OCI-LY7 (cell line): ENCODE data around the gene MT1A. TPM values are rescaled to one million over a fixed set of nuclear protein-coding genes. Genes with fewer than 3 reads are reported as not detected.
"Not testable (repeated sequence)": the region's sequence is repeated elsewhere in the genome, so short reads cannot be mapped to it uniquely, and the experiment has no call there.

Source experiments
- BruUV-seq: library from RNA; stranded (reverse); fragments of 400-500 nt; replicated peaks from 2 replicates; lab custom pipeline; 2021; lab: Mats Ljungman, UMichigan
- CTCF ChIA-PET: fragments of 300-600 bp; sonication (Branson Sonifier 250); formaldehyde crosslinking; loops from one replicate; lab custom pipeline; 2022; ENCODE audit warnings: antibody characterized with exemption; ENCODE audit not compliant: unreplicated experiment; lab: Charles Lee
- POLR2A ChIA-PET: fragments of 300-600 bp; sonication (Branson Sonifier 250); formaldehyde crosslinking; loops from one replicate; lab custom pipeline; 2022; ENCODE audit warnings: antibody characterized with exemption; lab: Charles Lee
- DNase-seq: peaks from one replicate; pipeline ENCODE4 v3.0.0-alpha.2; 2015; ENCODE audit warnings: low spot score
- H2AFZ ChIP-seq: fragments of 200-600 bp; sonication (generic), shearing (Covaris generic); 2 replicates; pipeline ENCODE4 v1.6.1; 2014; ENCODE audit warnings: mild to moderate bottlenecking, antibody characterized with exemption, low read length, moderate library complexity
- H3K27ac ChIP-seq: fragments of 200-600 bp; sonication (generic); 2 replicates; pipeline ENCODE4 v1.5.1; 2014; ENCODE audit warnings: mixed run types, low read depth, mild to moderate bottlenecking, moderate library complexity, low read length, inconsistent platforms; ENCODE audit not compliant: poor library complexity, severe bottlenecking
- H3K36me3 ChIP-seq: fragments of 200-600 bp; sonication (generic); 2 replicates; pipeline ENCODE4 v1.6.1; 2014; ENCODE audit warnings: mild to moderate bottlenecking, antibody characterized with exemption, low read length, moderate library complexity, mixed read lengths; ENCODE audit not compliant: insufficient read depth
- H3K4me1 ChIP-seq: fragments of 200-600 bp; sonication (generic); 2 replicates; pipeline ENCODE4 v1.5.1; 2014; ENCODE audit warnings: mild to moderate bottlenecking, low read length; ENCODE audit not compliant: insufficient read depth, poor library complexity, severe bottlenecking
- H3K4me2 ChIP-seq: fragments of 200-600 bp; sonication (generic); 2 replicates; pipeline ENCODE4 v1.6.1; 2014; ENCODE audit warnings: mild to moderate bottlenecking, low read length
- H3K4me3 ChIP-seq: fragments of 200-600 bp; sonication (generic); 2 replicates; pipeline ENCODE4 v1.5.1; 2014; ENCODE audit warnings: mild to moderate bottlenecking, low read depth, low read length; ENCODE audit not compliant: poor library complexity, severe bottlenecking
- H3K79me2 ChIP-seq: fragments of 200-600 bp; sonication (generic); 2 replicates; pipeline ENCODE4 v1.6.1; 2016; ENCODE audit warnings: low read depth, mild to moderate bottlenecking, low read length, moderate library complexity, mixed read lengths; ENCODE audit not compliant: insufficient read depth
- H3K9me2 ChIP-seq: fragments of 200-600 bp; sonication (generic); 2 replicates; pipeline ENCODE4 v1.6.1; 2016; ENCODE audit warnings: mild to moderate bottlenecking, low read length, mixed read lengths; ENCODE audit not compliant: insufficient read depth
- H3K9me3 ChIP-seq: fragments of 200-600 bp; sonication (generic); 2 replicates; pipeline ENCODE4 v1.6.1; 2014; ENCODE audit warnings: mild to moderate bottlenecking, mixed run types, low read length, mixed read lengths
- H4K20me1 ChIP-seq: fragments of 200-600 bp; sonication (generic); 2 replicates; pipeline ENCODE4 v1.6.1; 2014; ENCODE audit warnings: mild to moderate bottlenecking, antibody characterized with exemption, low read length, moderate library complexity, mixed read lengths; ENCODE audit not compliant: insufficient read depth
- EZH2phosphoT487 ChIP-seq: fragments of 200-600 bp; sonication (generic); IDR thresholded peaks from 2 replicates; pipeline ENCODE4 v1.6.1; 2018; ENCODE audit warnings: low read depth, borderline replicate concordance, mild to moderate bottlenecking, mixed run types, antibody characterized with exemption, low read length, moderate library complexity, mixed read lengths
- intact Hi-C: fragments of 100-400 bp; cut with micrococcal nuclease; formaldehyde crosslinking; loops from one replicate; pipeline ENCODE4 v1.10.0; 2022; ENCODE audit not compliant: unreplicated experiment
- total RNA-seq, 2 experiments: library from RNA; depleted of rRNA in 1 of 2; stranded (reverse); fragments of >200 nt in 1 of 2; shearing (Covaris generic) in 1 of 2; gene quantifications; 2 replicates each; pipeline ENCODE4 v1.2.3, GENCODE V29; 2014 to 2022
- TF ChIP-seq, protein P1 (sequence below): fragments of 200-600 bp; sonication (generic); conservative IDR thresholded peaks from 2 replicates; pipeline ENCODE4 v1.5.1; 2014; ENCODE audit warnings: mild to moderate bottlenecking, antibody characterized with exemption, low read length, moderate library complexity, mixed read lengths

Gene MT1A
- total RNA-seq, 2 experiments from 2014 or later = not detected

DNA sequence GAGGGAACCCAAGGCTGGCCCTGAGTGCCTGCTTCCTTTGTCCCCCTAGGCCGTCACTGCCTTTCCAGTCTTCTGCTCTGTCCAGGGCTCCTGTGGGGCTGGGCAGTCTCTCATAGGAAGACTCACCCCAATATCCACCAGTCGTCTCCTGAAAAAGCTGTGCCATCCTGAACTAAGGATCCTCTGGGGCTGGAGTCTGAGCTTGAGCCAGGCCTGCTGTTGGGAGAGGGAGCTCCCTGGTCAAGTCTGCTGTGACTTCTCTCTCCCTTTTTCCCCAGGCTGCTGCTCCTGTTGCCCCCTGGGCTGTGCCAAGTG lies 32.1 kb downstream of the MT1A start:
- POLR2A ChIA-PET = interaction anchor here (0.6 kb wide), 1 partner anchor 51 kb away, joined by 3 read pairs; no protein-coding TSS in a partner anchor
- CTCF ChIA-PET = no interaction called here

DNA sequence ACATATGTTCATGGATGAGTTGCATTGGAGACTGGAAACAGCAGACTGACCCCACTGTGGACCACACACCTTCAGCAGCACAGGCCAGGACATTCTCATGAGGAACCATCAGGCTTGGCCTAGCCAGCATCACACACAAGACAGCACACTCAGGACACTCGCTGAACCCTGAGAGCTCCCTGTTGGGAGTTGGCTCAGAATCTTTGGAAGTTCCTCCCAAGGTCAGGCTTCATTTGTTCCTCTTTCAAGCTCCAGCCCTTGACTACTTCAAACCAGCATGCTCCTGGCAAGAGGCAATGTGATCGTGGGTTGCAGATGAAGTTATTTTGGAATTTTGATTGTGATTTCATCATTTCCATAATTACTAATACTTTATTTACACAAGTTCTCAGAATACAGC lies 33.2 kb downstream of the MT1A start:
- H3K9me3 ChIP-seq, DNase-seq, H3K27ac ChIP-seq, H2AFZ ChIP-seq, H3K4me2 ChIP-seq, BruUV-seq, H3K4me1 ChIP-seq, CTCF ChIA-PET, H3K79me2 ChIP-seq, H3K9me2 ChIP-seq, H4K20me1 ChIP-seq, H3K36me3 ChIP-seq, POLR2A ChIA-PET, H3K4me3 ChIP-seq, intact Hi-C loops: not testable (repeated sequence)

More for the DNA sequence above, 32.1 kb downstream of the MT1A start:
- DNase-seq = no peak
- Histone ChIP-seq H3K27ac (no peak overlapping the region), H2AFZ (no peak overlapping the region), H3K4me3 (no peak overlapping the region), H3K4me2 (no peak overlapping the region), H4K20me1 (no peaks in the 10 kb centered on the region), H3K4me1 (no peaks in the 10 kb centered on the region), H3K9me3 (no peaks in the 10 kb centered on the region), H3K79me2 (no peaks in the 10 kb centered on the region), H3K36me3 (no peaks in the 10 kb centered on the region), H3K9me2 (no peaks in the 10 kb centered on the region)
- intact Hi-C loops = no loop called here
- TF ChIP-seq, protein P1, sequence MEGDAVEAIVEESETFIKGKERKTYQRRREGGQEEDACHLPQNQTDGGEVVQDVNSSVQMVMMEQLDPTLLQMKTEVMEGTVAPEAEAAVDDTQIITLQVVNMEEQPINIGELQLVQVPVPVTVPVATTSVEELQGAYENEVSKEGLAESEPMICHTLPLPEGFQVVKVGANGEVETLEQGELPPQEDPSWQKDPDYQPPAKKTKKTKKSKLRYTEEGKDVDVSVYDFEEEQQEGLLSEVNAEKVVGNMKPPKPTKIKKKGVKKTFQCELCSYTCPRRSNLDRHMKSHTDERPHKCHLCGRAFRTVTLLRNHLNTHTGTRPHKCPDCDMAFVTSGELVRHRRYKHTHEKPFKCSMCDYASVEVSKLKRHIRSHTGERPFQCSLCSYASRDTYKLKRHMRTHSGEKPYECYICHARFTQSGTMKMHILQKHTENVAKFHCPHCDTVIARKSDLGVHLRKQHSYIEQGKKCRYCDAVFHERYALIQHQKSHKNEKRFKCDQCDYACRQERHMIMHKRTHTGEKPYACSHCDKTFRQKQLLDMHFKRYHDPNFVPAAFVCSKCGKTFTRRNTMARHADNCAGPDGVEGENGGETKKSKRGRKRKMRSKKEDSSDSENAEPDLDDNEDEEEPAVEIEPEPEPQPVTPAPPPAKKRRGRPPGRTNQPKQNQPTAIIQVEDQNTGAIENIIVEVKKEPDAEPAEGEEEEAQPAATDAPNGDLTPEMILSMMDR = no peak
- no peak for TF ChIP-seq EZH2phosphoT487
- BruUV-seq = no TSS peak

GRCh38 chr16:56672171-56672570 lies 33.7 kb downstream of the MT1A start:
- intact Hi-C loops, H3K9me3 ChIP-seq, H3K4me1 ChIP-seq, H3K27ac ChIP-seq, BruUV-seq, H3K9me2 ChIP-seq, DNase-seq, H3K4me3 ChIP-seq, H4K20me1 ChIP-seq, CTCF ChIA-PET, H2AFZ ChIP-seq, H3K36me3 ChIP-seq, H3K4me2 ChIP-seq, H3K79me2 ChIP-seq: not testable (repeated sequence)
- POLR2A ChIA-PET = interaction anchor here (0.7 kb wide), 1 partner anchor 28 kb away, joined by 4 read pairs; no protein-coding TSS in a partner anchor
